K562 (cell line): ENCODE results near the gene PIP4K2C. TPM values are rescaled to one million over a fixed set of nuclear protein-coding genes. Genes with fewer than 3 reads are reported as not detected.

ENCODE experiments used
- BACH1 ChIP-seq: fragments of 200-800 bp; sonication (Bioruptor generic); IDR thresholded peaks from 2 replicates; pipeline ENCODE4 v1.6.1; 2016; ENCODE audit warnings: missing genetic modification characterization, missing compliant biosample characterization
- C11orf30 ChIP-seq: fragments of 450-650 bp; IDR thresholded peaks from 2 replicates; pipeline ENCODE4 v1.6.1; 2016; ENCODE audit warnings: low read depth, mild to moderate bottlenecking
- CBX5 ChIP-seq: IDR thresholded peaks from 2 replicates; pipeline ENCODE4 v1.6.1; 2014; ENCODE audit warnings: low read depth, borderline replicate concordance
- HDAC8 ChIP-seq: fragments of 450-650 bp; IDR thresholded peaks from 2 replicates; pipeline ENCODE4 v1.6.1; 2016; ENCODE audit warnings: mild to moderate bottlenecking, missing genetic modification characterization, moderate library complexity, missing compliant biosample characterization
- KDM2B ChIP-seq: fragments of 250-450 bp; sonication (Bioruptor Pico); IDR thresholded peaks from 2 replicates; pipeline ENCODE4 v1.8.0; 2021; ENCODE audit warnings: mild to moderate bottlenecking, moderate library complexity
- MCM3 ChIP-seq: fragments of 450-650 bp; IDR thresholded peaks from 2 replicates; pipeline ENCODE4 v1.6.1; 2016
- NR2C2 ChIP-seq, 2 experiments: fragments of 200-800 bp in 1 of 2; sonication (Bioruptor generic) in 1 of 2; sonication (generic) in 1 of 2; formaldehyde crosslinking in 1 of 2; IDR thresholded peaks; 2 replicates each; pipeline versions ENCODE4 v1.6.1 to v1.8.0; 2016 to 2022; ENCODE audit warnings: mild to moderate bottlenecking in 1 of 2, missing compliant biosample characterization in 1 of 2, missing genetic modification characterization in 1 of 2, missing genetic modification reagents in 1 of 2
- RBFOX2 ChIP-seq: fragments of 200-400 bp; formaldehyde crosslinking; IDR thresholded peaks from 2 replicates; pipeline ENCODE4 v1.6.1; 2017; ENCODE audit warnings: low read depth, mild to moderate bottlenecking, low read length, moderate library complexity
- TEAD4 ChIP-seq, 2 experiments: sonication (generic) in 1 of 2; formaldehyde crosslinking in 1 of 2; IDR thresholded peaks; 2 replicates each; pipeline versions ENCODE4 v1.6.1 to v1.8.0; 2012 to 2022; ENCODE audit warnings: borderline replicate concordance in 1 of 2, inconsistent platforms in 1 of 2, low read length in 1 of 2, mild to moderate bottlenecking in 1 of 2, missing genetic modification reagents in 1 of 2
- THRAP3 ChIP-seq: fragments of 450-650 bp; IDR thresholded peaks from 2 replicates; pipeline ENCODE4 v1.6.1; 2016; ENCODE audit warnings: mild to moderate bottlenecking, inconsistent platforms, borderline replicate concordance
- ZBTB7A ChIP-seq: IDR thresholded peaks from 2 replicates; pipeline ENCODE4 v1.6.1; 2011; ENCODE audit warnings: low read depth, mild to moderate bottlenecking, low read length, moderate library complexity, borderline replicate concordance; ENCODE audit not compliant: control insufficient read depth
- ZBTB8A ChIP-seq: fragments of 450-650 bp; IDR thresholded peaks from 2 replicates; pipeline ENCODE4 v1.6.1; 2018; ENCODE audit warnings: mild to moderate bottlenecking, moderate library complexity; ENCODE audit not compliant: partially characterized antibody
- ZEB2 ChIP-seq: fragments of 450-650 bp; IDR thresholded peaks from 2 replicates; pipeline ENCODE4 v1.6.1; 2016
- ZNF354B ChIP-seq: fragments of 250-450 bp; sonication (Bioruptor Pico); IDR thresholded peaks from 2 replicates; pipeline ENCODE4 v1.4.0; 2020
- ZNF431 ChIP-seq: sonication (generic); formaldehyde crosslinking; IDR thresholded peaks from 2 replicates; pipeline ENCODE4 v1.8.0; 2022; ENCODE audit warnings: mild to moderate bottlenecking, missing genetic modification reagents
- polyA plus RNA-seq, 8 experiments: library from polyadenylated mRNA; depleted of rRNA in 4 of 8; stranded (reverse) in 5 of 8; unstranded in 3 of 8; fragments of >200 nt; fragmentation: Nextera tagmentation in 2 of 8; fragmentation: Illumina TruSeq in 1 of 8; extraction: Ambion mirVana in 2 of 8; extraction: Trizol in 1 of 8; gene quantifications; 2 replicates each; pipeline versions ENCODE4 v1.2.1 to v1.2.3, GENCODE V29; 2011 to 2014; ENCODE audit warnings: inconsistent platforms in 1 of 8, missing spikeins in 1 of 8
- total RNA-seq, 7 experiments: library from RNA; depleted of rRNA in 6 of 7; stranded (reverse); fragments of >200 nt in 6 of 7; fragmentation: Illumina TruSeq in 2 of 7; extraction: Trizol in 2 of 7; gene quantifications; 2 replicates each; pipeline versions ENCODE4 v1.2.1 to v1.2.3, GENCODE V29; 2011 to 2021; ENCODE audit warnings: low replicate concordance in 1 of 7
- TF ChIP-seq, protein P1 (sequence below): fragments of 200-800 bp; sonication (Bioruptor generic); IDR thresholded peaks from 2 replicates; pipeline ENCODE4 v1.6.1; 2017; ENCODE audit warnings: missing genetic modification characterization, missing compliant biosample characterization
- TF ChIP-seq, protein P2 (sequence below): fragments of 250-450 bp; sonication (Bioruptor Pico); IDR thresholded peaks from 2 replicates; pipeline ENCODE4 v1.9.0; 2021; ENCODE audit warnings: mild to moderate bottlenecking, inconsistent platforms
- TF ChIP-seq, protein P3 (sequence below): sonication (generic); formaldehyde crosslinking; IDR thresholded peaks from 2 replicates; pipeline ENCODE4 v1.8.0; 2022; ENCODE audit warnings: mild to moderate bottlenecking, missing genetic modification reagents

PIP4K2C gene
- total and polyA plus RNA-seq, 9 of the 15 experiments (the other 6 are each of a cell fraction or from before 2014, with no cell fraction given) = 9.0 to 41.4 (median 18.3) TPM

DNA sequence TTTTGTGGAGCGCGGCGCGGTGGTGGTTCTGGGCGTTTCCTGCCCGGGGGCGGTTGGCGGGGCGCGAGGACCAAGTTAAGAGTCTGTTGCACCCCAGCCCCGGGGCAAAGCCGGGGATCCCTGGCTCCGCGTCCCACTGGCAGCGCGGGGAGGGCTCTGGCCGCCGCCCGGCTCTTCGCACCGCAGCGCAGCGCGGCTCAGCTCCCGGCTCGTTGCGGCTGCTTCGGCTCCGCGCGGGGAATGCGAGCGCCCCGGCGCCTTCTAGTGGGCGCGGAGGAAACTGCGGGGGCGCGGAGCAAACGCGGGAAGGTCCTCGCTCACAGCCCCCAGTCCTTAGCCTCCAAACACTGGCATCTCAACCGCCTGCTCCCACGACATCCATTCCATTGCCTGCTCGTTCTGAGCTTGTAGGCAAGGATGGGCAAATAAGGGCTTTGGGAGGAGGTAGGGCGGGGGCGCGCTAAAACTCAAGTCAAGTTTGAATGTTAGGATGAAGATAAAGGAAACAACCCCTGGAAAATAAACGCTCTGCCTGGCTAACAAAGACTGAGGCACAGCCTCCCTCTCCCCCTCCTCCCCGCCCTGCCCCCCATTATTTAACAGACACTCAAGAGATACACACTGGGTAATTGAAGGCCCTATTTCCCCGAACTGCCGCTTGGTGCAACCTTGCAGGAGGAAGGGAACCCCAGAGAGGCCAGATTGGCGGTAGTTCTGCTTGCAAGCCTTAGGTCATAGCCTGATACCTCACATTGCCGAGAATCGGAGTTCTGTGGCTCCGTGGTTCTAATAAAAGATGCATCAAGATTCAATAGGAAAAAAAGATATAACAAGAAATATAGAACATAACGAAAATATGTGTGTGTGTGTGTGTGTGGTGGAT, 42.2 kb downstream of the PIP4K2C start, which contains the start of gene B4GALNT1 (continued):
- TF ChIP-seq, protein P1, sequence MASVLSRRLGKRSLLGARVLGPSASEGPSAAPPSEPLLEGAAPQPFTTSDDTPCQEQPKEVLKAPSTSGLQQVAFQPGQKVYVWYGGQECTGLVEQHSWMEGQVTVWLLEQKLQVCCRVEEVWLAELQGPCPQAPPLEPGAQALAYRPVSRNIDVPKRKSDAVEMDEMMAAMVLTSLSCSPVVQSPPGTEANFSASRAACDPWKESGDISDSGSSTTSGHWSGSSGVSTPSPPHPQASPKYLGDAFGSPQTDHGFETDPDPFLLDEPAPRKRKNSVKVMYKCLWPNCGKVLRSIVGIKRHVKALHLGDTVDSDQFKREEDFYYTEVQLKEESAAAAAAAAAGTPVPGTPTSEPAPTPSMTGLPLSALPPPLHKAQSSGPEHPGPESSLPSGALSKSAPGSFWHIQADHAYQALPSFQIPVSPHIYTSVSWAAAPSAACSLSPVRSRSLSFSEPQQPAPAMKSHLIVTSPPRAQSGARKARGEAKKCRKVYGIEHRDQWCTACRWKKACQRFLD (CRISPR knock-in tag) = 0 out of 2 replicates have a peak, but pooled peaks have one; percentile 33
- TF ChIP-seq ZBTB7A = peak; percentile 90; the same call in 1 of the 2 replicates
- TF ChIP-seq C11orf30 = no peak
- TF ChIP-seq ZEB2 = no peak
- TF ChIP-seq TEAD4 (IDR thresholded peaks at IDR 0.05; ENCODE audit: low read length) = peak; percentile 74
- no peak for TF ChIP-seq TEAD4 (CRISPR knock-in tag; IDR thresholded peaks at IDR 0.05; ENCODE audit: borderline replicate concordance)
- no peak for TF ChIP-seq ZNF354B (CRISPR knock-in tag)
- TF ChIP-seq, protein P2, sequence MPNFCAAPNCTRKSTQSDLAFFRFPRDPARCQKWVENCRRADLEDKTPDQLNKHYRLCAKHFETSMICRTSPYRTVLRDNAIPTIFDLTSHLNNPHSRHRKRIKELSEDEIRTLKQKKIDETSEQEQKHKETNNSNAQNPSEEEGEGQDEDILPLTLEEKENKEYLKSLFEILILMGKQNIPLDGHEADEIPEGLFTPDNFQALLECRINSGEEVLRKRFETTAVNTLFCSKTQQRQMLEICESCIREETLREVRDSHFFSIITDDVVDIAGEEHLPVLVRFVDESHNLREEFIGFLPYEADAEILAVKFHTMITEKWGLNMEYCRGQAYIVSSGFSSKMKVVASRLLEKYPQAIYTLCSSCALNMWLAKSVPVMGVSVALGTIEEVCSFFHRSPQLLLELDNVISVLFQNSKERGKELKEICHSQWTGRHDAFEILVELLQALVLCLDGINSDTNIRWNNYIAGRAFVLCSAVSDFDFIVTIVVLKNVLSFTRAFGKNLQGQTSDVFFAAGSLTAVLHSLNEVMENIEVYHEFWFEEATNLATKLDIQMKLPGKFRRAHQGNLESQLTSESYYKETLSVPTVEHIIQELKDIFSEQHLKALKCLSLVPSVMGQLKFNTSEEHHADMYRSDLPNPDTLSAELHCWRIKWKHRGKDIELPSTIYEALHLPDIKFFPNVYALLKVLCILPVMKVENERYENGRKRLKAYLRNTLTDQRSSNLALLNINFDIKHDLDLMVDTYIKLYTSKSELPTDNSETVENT (CRISPR knock-in tag) = peak; percentile 39; the same call in 1 of the 2 replicates
- TF ChIP-seq ZBTB8A = no peak
- peak; percentile 99 for TF ChIP-seq KDM2B (CRISPR knock-in tag)
- peak; percentile 43; the same call in 1 of the 2 replicates for TF ChIP-seq HDAC8 (tag)
- no peak for TF ChIP-seq BACH1 (tag)
- TF ChIP-seq, protein P3, sequence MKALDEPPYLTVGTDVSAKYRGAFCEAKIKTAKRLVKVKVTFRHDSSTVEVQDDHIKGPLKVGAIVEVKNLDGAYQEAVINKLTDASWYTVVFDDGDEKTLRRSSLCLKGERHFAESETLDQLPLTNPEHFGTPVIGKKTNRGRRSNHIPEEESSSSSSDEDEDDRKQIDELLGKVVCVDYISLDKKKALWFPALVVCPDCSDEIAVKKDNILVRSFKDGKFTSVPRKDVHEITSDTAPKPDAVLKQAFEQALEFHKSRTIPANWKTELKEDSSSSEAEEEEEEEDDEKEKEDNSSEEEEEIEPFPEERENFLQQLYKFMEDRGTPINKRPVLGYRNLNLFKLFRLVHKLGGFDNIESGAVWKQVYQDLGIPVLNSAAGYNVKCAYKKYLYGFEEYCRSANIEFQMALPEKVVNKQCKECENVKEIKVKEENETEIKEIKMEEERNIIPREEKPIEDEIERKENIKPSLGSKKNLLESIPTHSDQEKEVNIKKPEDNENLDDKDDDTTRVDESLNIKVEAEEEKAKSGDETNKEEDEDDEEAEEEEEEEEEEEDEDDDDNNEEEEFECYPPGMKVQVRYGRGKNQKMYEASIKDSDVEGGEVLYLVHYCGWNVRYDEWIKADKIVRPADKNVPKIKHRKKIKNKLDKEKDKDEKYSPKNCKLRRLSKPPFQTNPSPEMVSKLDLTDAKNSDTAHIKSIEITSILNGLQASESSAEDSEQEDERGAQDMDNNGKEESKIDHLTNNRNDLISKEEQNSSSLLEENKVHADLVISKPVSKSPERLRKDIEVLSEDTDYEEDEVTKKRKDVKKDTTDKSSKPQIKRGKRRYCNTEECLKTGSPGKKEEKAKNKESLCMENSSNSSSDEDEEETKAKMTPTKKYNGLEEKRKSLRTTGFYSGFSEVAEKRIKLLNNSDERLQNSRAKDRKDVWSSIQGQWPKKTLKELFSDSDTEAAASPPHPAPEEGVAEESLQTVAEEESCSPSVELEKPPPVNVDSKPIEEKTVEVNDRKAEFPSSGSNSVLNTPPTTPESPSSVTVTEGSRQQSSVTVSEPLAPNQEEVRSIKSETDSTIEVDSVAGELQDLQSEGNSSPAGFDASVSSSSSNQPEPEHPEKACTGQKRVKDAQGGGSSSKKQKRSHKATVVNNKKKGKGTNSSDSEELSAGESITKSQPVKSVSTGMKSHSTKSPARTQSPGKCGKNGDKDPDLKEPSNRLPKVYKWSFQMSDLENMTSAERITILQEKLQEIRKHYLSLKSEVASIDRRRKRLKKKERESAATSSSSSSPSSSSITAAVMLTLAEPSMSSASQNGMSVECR = no peak
- TF ChIP-seq ZNF431 (CRISPR knock-in tag) = 0 out of 2 replicates have a peak, but pooled peaks have one; percentile 45
- peak; percentile 85 for TF ChIP-seq RBFOX2
- TF ChIP-seq MCM3 = no peak
- TF ChIP-seq NR2C2 (CRISPR knock-in tag; IDR thresholded peaks at IDR 0.05) = no peak
- TF ChIP-seq NR2C2 (tag; IDR thresholded peaks at IDR 0.05) = peak; percentile 35; the same call in 1 of the 2 replicates
- no peak for TF ChIP-seq CBX5
- no peak for TF ChIP-seq THRAP3
